Measurements from ENCODE around the gene PCNA. TPM values are rescaled to one million over a fixed set of nuclear protein-coding genes. Genes with fewer than 3 reads are reported as not detected.

The PCNA gene
- polyA plus RNA-seq, 1 donor, result 206 TPM

GRCh38 chr20:5146099-5146668 is 26.4 kb upstream of the PCNA start:
- DNase-seq, result no peak

GRCh38 chr20:5145365-5146098 is 25.8 kb upstream of the PCNA start:
- DNase-seq, result no peak

- no peak for DNase-seq
Observed at GRCh38 chr20:5143851-5144250, 24.1 kb upstream of the PCNA start.

- no peak for DNase-seq
Observed at GRCh38 chr20:5141615-5142014, 21.9 kb upstream of the PCNA start.

- DNase-seq, result no peak
Observed at GRCh38 chr20:5140195-5140594, 20.4 kb upstream of the PCNA start.

- no peak for DNase-seq
Observed at GRCh38 chr20:5136096-5136495, 16.3 kb upstream of the PCNA start.

- DNase-seq, result no peak
Observed at GRCh38 chr20:5135363-5136012, 15.7 kb upstream of the PCNA start.

- no peak for DNase-seq
Observed at GRCh38 chr20:5133998-5134397, 14.2 kb upstream of the PCNA start.

- DNase-seq, result no peak
Observed at GRCh38 chr20:5131502-5131901, 11.7 kb upstream of the PCNA start.

GRCh38 chr20:5128886-5129285 is 9.1 kb upstream of the PCNA start:
- DNase-seq, result no peak

GRCh38 chr20:5127859-5128424 is 8.2 kb upstream of the PCNA start:
- no peak for DNase-seq

GRCh38 chr20:5127204-5127858 is 7.6 kb upstream of the PCNA start:
- DNase-seq, result peak; percentile 59

GRCh38 chr20:5126512-5127203 is 6.9 kb upstream of the PCNA start, which contains the start of gene CDS2:
CDS2 (plus strand) TSS chr20:5127008; CDS start chr20:5127093, 85 bp downstream.
- DNase-seq, result peak; percentile 99

GRCh38 chr20:5122873-5123260 is 3.1 kb upstream of the PCNA start:
- DNase-seq, result no peak

- DNase-seq, result no peak
Observed at GRCh38 chr20:5120185-5120476, 373 bp upstream of the PCNA start.

GRCh38 chr20:5119143-5119434 is 669 bp downstream of the PCNA start:
- DNase-seq, result no peak

GRCh38 chr20:5118220-5119142 is 1.3 kb downstream of the PCNA start:
- DNase-seq, result no peak

- DNase-seq, result no peak
Observed at GRCh38 chr20:5116875-5117274, 2.9 kb downstream of the PCNA start.

- DNase-seq, result no peak
Observed at GRCh38 chr20:5114403-5114802, 5.4 kb downstream of the PCNA start.

- DNase-seq, result no peak
Observed at GRCh38 chr20:5113615-5113986, 6.2 kb downstream of the PCNA start.

- DNase-seq, result no peak
Observed at GRCh38 chr20:5109276-5109675, 10.5 kb downstream of the PCNA start.
